ENCODE data around the gene PRKCD.

PRKCD gene

GRCh38 chr3:53166781-53167291 is 5.8 kb downstream of the PRKCD start:
- TF ChIP-seq CTCF (IDR thresholded peaks at IDR 0.05; ENCODE audit: low read depth, low read length) = no peak
- Histone ChIP-seq H3K27me3 (no peaks in the 10 kb centered on the region), H3K4me3 (ENCODE audit: low read depth, low read length) (no peak overlapping the region), H3K36me3 (no peaks in the 10 kb centered on the region), H3K4me1 (no peaks in the 10 kb centered on the region), H3K9me3 (no peaks in the 10 kb centered on the region)
- no peak for DNase-seq

GRCh38 chr3:53167418-53168174 is 6.6 kb downstream of the PRKCD start:
- Histone ChIP-seq H3K4me3 (ENCODE audit: low read depth, low read length) (no peak overlapping the region), H3K36me3 (no peaks in the 10 kb centered on the region)
- DNase-seq = no peak

GRCh38 chr3:53168175-53168923 is 7.3 kb downstream of the PRKCD start:
- no peak for TF ChIP-seq CTCF (IDR thresholded peaks at IDR 0.05; ENCODE audit: low read depth, low read length)
- no peaks in the 10 kb centered on the region for H3K36me3 ChIP-seq
- no peak overlapping the region for H3K4me3 ChIP-seq (ENCODE audit: low read depth, low read length)
- H3K9me3 ChIP-seq = no peaks in the 10 kb centered on the region
- no peak for DNase-seq
- no peaks in the 10 kb centered on the region for H3K27me3 ChIP-seq
- no peaks in the 10 kb centered on the region for H3K4me1 ChIP-seq

More at GRCh38 chr3:53167418-53168174, 6.6 kb downstream of the PRKCD start:
- TF ChIP-seq CTCF (IDR thresholded peaks at IDR 0.05; ENCODE audit: low read depth, low read length) = no peak
- H3K9me3 ChIP-seq = no peaks in the 10 kb centered on the region
- no peaks in the 10 kb centered on the region for H3K27me3 ChIP-seq
- no peaks in the 10 kb centered on the region for H3K4me1 ChIP-seq

GRCh38 chr3:53169045-53169831 is 8.2 kb downstream of the PRKCD start:
- Histone ChIP-seq H3K4me3 (ENCODE audit: low read depth, low read length) (no peak overlapping the region), H3K4me1 (no peaks in the 10 kb centered on the region), H3K9me3 (no peaks in the 10 kb centered on the region), H3K36me3 (no peaks in the 10 kb centered on the region), H3K27me3 (no peaks in the 10 kb centered on the region)
- no peak for TF ChIP-seq CTCF (IDR thresholded peaks at IDR 0.05; ENCODE audit: low read depth, low read length)
- peak; percentile 20 for DNase-seq

GRCh38 chr3:53169832-53170324 is 8.9 kb downstream of the PRKCD start:
- Histone ChIP-seq H3K4me3 (ENCODE audit: low read depth, low read length) (no peak overlapping the region), H3K9me3 (no peaks in the 10 kb centered on the region), H3K4me1 (no peaks in the 10 kb centered on the region), H3K27me3 (no peaks in the 10 kb centered on the region), H3K36me3 (no peaks in the 10 kb centered on the region)
- DNase-seq = no peak
- no peak for TF ChIP-seq CTCF (IDR thresholded peaks at IDR 0.05; ENCODE audit: low read depth, low read length)

All from BE2C (cell line).